BE2C (cell line): Measurements from ENCODE around the gene KL.

ENCODE experiments used
- DNase-seq: peaks from one replicate; pipeline ENCODE4 v3.0.0-alpha.2; 2020
- H3K27me3 ChIP-seq: fragments of 250-450 bp; sonication (Bioruptor Pico); 2 replicates; pipeline ENCODE4 v1.5.1; 2020; ENCODE audit warnings: mild to moderate bottlenecking
- H3K36me3 ChIP-seq: fragments of 250-450 bp; sonication (Bioruptor Pico); 2 replicates; pipeline ENCODE4 v1.5.1; 2020; ENCODE audit warnings: mild to moderate bottlenecking
- H3K4me1 ChIP-seq: fragments of 250-450 bp; sonication (Bioruptor Pico); 2 replicates; pipeline ENCODE4 v1.5.1; 2020
- H3K4me3 ChIP-seq: 2 replicates; pipeline ENCODE4 v1.5.1; 2011; ENCODE audit warnings: low read depth, low read length
- H3K9me3 ChIP-seq: fragments of 250-450 bp; sonication (Bioruptor Pico); 2 replicates; pipeline ENCODE4 v1.5.1; 2020
- TF ChIP-seq, protein P1 (sequence below): IDR thresholded peaks from 2 replicates; pipeline ENCODE4 v1.5.1; 2012; ENCODE audit warnings: mild to moderate bottlenecking, low read depth, low read length

KL gene

DNA sequence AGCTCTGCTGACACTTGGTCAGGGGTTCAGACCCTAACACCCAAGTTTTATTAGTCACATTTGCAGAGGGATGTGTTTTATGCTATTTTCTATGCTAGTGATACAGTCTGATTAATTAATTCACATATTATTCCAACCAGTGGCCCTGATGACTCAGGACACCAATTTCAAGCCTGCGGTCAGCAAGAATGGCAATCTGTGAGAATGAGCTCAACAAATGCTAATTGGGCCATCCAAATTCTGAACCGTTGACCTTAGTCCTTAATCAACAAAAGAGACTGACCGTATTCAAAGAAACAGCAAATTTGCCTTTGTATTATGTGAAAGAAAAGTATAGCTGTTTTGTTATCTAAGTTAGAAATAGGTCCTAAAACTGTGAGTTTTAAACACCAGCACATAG lies 9.6 kb upstream of the KL start:
- no peak for DNase-seq
- no peaks in the 10 kb centered on the region; the same call in 1 of the 2 replicates for H3K9me3 ChIP-seq

DNA sequence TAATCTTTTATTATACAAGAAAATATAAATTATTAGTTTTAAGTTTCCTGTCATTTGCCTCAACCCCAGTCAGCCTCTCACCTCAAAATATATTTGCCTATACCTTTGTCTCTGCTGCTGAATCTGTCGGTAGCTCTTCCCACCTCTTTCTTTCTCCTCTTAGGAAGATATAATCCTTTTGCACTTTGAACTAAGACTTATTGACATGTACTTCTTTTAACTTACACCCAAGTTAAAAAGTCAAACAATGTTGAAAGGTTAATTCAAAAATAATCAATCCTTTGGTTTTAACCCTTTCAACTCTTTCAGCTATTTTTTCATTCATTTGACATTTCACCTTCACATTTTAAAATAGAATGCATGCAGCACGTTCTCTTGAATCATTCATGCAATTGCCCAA lies 9.0 kb upstream of the KL start:
- TF ChIP-seq, protein P1, sequence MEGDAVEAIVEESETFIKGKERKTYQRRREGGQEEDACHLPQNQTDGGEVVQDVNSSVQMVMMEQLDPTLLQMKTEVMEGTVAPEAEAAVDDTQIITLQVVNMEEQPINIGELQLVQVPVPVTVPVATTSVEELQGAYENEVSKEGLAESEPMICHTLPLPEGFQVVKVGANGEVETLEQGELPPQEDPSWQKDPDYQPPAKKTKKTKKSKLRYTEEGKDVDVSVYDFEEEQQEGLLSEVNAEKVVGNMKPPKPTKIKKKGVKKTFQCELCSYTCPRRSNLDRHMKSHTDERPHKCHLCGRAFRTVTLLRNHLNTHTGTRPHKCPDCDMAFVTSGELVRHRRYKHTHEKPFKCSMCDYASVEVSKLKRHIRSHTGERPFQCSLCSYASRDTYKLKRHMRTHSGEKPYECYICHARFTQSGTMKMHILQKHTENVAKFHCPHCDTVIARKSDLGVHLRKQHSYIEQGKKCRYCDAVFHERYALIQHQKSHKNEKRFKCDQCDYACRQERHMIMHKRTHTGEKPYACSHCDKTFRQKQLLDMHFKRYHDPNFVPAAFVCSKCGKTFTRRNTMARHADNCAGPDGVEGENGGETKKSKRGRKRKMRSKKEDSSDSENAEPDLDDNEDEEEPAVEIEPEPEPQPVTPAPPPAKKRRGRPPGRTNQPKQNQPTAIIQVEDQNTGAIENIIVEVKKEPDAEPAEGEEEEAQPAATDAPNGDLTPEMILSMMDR = no peak
- no peaks in the 10 kb centered on the region; the same call in 1 of the 2 replicates for H3K9me3 ChIP-seq
- no peaks in the 10 kb centered on the region for H3K27me3 ChIP-seq
- H3K36me3 ChIP-seq = no peaks in the 10 kb centered on the region
- no peak overlapping the region for H3K4me3 ChIP-seq
- no peak for DNase-seq
- no peaks in the 10 kb centered on the region for H3K4me1 ChIP-seq

More for the DNA sequence above, 9.6 kb upstream of the KL start:
- no peaks in the 10 kb centered on the region for H3K4me1 ChIP-seq
- TF ChIP-seq, protein P1 = no peak
- H3K36me3 ChIP-seq = no peaks in the 10 kb centered on the region
- H3K27me3 ChIP-seq = no peaks in the 10 kb centered on the region
- H3K4me3 ChIP-seq = no peak overlapping the region

DNA sequence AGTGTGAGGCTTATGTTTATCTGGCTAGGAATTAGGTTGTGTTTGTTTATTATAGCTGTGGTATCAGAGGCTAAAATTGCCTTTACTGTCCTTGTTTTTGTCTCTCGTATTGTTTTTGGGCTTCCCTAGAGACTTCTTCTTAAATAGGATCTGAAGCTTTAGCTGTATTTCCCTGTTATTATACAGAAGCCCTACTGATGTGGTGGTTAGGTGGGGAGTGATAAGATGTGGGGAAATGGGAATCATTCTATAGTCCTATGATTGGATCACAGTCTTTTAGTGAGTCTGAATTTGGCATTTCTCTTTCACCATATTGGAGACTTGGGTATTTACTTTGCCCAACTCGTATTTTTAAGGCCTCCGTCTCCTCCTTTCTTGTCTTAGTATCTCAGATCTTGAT lies 8.3 kb upstream of the KL start:
- TF ChIP-seq, protein P1 = no peak
- DNase-seq = no peak
- Histone ChIP-seq H3K27me3 (no peaks in the 10 kb centered on the region), H3K4me1 (no peaks in the 10 kb centered on the region), H3K9me3 (no peaks in the 10 kb centered on the region; the same call in 1 of the 2 replicates), H3K4me3 (no peak overlapping the region), H3K36me3 (no peaks in the 10 kb centered on the region)

DNA sequence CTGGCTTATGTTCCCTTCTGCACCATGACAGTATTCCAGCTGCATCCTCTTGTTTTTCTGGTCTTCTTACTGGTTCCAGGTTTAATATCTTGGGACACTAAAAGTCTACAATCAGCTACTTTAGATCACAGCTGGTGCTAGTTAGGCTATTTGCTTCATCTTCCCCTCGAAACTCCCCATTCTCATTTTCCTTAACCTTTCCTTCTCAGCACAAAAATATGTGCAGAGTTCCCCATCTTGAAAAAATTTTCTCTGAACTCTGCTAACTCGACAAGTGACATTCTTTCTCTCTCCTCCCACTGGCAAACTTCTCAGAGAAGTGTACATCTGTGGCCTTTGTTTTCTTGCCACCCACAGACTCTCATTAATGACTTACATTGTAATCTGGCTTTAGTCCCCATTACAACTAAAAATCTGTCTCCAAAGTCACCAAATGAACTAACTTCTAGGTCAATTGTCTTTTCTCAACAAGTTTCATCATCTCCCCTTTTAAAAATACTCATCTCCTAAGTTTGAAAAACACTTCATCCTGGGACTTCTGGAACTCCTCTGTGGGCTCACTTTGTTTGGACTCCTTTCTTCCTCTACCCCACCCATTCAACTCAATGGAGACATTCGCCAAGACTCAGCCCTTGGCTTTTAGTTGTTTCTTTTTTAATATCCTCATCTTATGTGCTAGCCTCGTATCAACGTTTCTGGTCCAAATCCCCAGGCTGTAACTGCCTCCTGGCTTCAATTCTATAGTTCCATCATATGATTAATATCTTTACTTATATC lies 7.1 kb upstream of the KL start:
- DNase-seq = no peak
- Histone ChIP-seq H3K36me3 (no peaks in the 10 kb centered on the region), H3K4me3 (no peak overlapping the region), H3K9me3 (no peaks in the 10 kb centered on the region; the same call in 1 of the 2 replicates), H3K4me1 (no peaks in the 10 kb centered on the region), H3K27me3 (no peaks in the 10 kb centered on the region)
- TF ChIP-seq, protein P1 = no peak

DNA sequence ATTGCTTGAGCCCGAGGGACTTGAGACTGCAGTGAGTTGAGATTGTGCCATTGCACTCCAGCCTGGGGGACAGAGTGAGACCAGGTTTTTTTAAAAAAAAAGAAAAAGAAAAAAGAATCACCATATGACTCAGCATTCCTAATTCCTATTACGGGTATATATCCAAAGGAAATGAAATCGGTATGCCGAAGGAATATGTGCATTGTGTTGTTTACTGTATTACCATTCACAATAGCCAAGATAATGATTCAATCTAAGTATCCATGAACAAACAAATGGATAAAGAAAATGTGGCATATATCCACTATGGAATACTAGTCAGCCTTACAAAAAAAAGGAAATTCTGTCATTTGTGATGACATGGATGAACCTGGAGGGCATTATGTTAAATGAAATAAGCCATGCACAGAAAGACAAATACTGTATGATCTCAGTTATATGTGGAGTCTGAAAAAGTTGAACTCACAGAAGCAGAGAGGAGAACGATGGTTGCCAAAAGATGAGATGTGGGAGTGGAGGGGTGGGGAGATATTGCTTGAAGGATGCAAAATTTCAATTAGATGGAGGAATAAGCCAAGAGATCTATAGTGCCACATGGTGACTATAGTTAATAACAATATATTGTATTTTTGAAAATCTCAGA lies 4.3 kb upstream of the KL start:
- TF ChIP-seq, protein P1 = no peak
- H3K9me3 ChIP-seq = peaks cover 2% of the 10 kb centered on the region; the same call in 1 of the 2 replicates
- no peaks in the 10 kb centered on the region for H3K4me1 ChIP-seq
- H3K27me3 ChIP-seq = peaks cover 8% of the 10 kb centered on the region; the same call in 1 of the 2 replicates
- no peak for DNase-seq
- H3K4me3 ChIP-seq = no peak overlapping the region
- no peaks in the 10 kb centered on the region for H3K36me3 ChIP-seq

DNA sequence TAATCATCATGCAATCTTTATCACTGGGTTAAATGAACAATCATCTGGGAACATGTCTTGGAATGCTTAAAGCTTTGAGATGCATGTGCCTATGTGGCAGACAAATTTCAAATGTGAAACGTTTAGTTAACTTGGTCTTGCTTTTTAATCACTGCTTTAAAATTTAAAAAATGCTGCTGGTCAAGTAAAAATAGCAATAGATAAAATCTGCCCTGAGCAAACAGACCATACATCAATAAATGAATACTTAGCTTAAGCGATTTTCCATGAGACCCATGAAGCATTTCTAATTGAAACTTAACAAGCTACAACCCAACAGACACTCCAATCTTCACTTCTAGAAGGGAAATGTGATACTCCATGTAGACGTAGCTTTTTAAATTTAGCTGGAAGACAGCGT lies 1.9 kb upstream of the KL start:
- Histone ChIP-seq H3K4me3 (no peak overlapping the region), H3K36me3 (no peaks in the 10 kb centered on the region), H3K27me3 (peaks cover 8% of the 10 kb centered on the region; the same call in 1 of the 2 replicates), H3K4me1 (no peaks in the 10 kb centered on the region), H3K9me3 (0 out of 2 replicates have a peak, but pooled peaks cover 2% of the 10 kb centered on the region)
- TF ChIP-seq, protein P1 = no peak
- DNase-seq = no peak
